Activated gamma-delta T cell (primary cell): Measurements from ENCODE around the gene PCDHB12.
"Not testable (repeated sequence)": the region's sequence is repeated elsewhere in the genome, so short reads cannot be mapped to it uniquely, and the experiment has no call there.

Experiments used
- DNase-seq: peaks from one replicate; lab custom pipeline; 2025; lab: John Stamatoyannopoulos, UW

The PCDHB12 gene

GRCh38 chr5:141210281-141210680 lies 1.8 kb downstream of the PCDHB12 start:
- DNase-seq: not testable (repeated sequence)

- not testable (repeated sequence) for DNase-seq
These were observed 2.3 kb downstream of the PCDHB12 start for GRCh38 chr5:141210849-141211248.

GRCh38 chr5:141213656-141214339 lies 5.3 kb downstream of the PCDHB12 start, which contains the start of gene PCDHB13:
Gene PCDHB13, plus strand, starts transcription at chr5:141213919. Its CDS starts 205 bp downstream, at chr5:141214124.
- not testable (repeated sequence) for DNase-seq

GRCh38 chr5:141214583-141214982 lies 6.1 kb downstream of the PCDHB12 start:
- not testable (repeated sequence) for DNase-seq

- not testable (repeated sequence) for DNase-seq
These were observed 7.0 kb downstream of the PCDHB12 start for GRCh38 chr5:141215504-141215903.

- not testable (repeated sequence) for DNase-seq
These were observed 7.5 kb downstream of the PCDHB12 start for GRCh38 chr5:141216035-141216434.

- no peak for DNase-seq
These were observed 14.7 kb downstream of the PCDHB12 start, which contains the start of gene PCDHB14 for GRCh38 chr5:141223112-141223783. Gene PCDHB14, plus strand, starts transcription at chr5:141223343. Its CDS starts 163 bp downstream, at chr5:141223506.

- not testable (repeated sequence) for DNase-seq
These were observed 16.3 kb downstream of the PCDHB12 start for GRCh38 chr5:141224844-141225243.

- not testable (repeated sequence) for DNase-seq
These were observed 16.9 kb downstream of the PCDHB12 start for GRCh38 chr5:141225421-141225820.

GRCh38 chr5:141234109-141234667 lies 25.7 kb downstream of the PCDHB12 start:
- DNase-seq: no peak

GRCh38 chr5:141235922-141236321 lies 27.4 kb downstream of the PCDHB12 start:
- not testable (repeated sequence) for DNase-seq

- DNase-seq: no peak
These were observed 28.2 kb downstream of the PCDHB12 start for GRCh38 chr5:141236516-141237313.

GRCh38 chr5:141241496-141241895 lies 33.0 kb downstream of the PCDHB12 start:
- no peak for DNase-seq

GRCh38 chr5:141245250-141245717 lies 36.8 kb downstream of the PCDHB12 start, which contains the start of gene PCDHB15:
Gene PCDHB15, plus strand, starts transcription at chr5:141245395. Its CDS starts 184 bp downstream, at chr5:141245579.
- no peak for DNase-seq

GRCh38 chr5:141246971-141247370 lies 38.5 kb downstream of the PCDHB12 start:
- DNase-seq: not testable (repeated sequence)

GRCh38 chr5:141247434-141247833 lies 38.9 kb downstream of the PCDHB12 start:
- not testable (repeated sequence) for DNase-seq

- DNase-seq: no peak
These were observed 42.1 kb downstream of the PCDHB12 start for GRCh38 chr5:141250576-141250975.

- no peak for DNase-seq
These were observed 49.9 kb downstream of the PCDHB12 start for GRCh38 chr5:141258464-141258863.

GRCh38 chr5:141258948-141259347 lies 50.4 kb downstream of the PCDHB12 start:
- DNase-seq: no peak

- DNase-seq: no peak
These were observed 52.1 kb downstream of the PCDHB12 start for GRCh38 chr5:141260458-141261237.

- no peak for DNase-seq
These were observed 52.7 kb downstream of the PCDHB12 start for GRCh38 chr5:141261238-141261546.
